Fibroblast of lung (primary cell): ENCODE results near the gene PPP1R13B.

Experiments
- EZH2 ChIP-seq: IDR thresholded peaks from 2 replicates; pipeline ENCODE4 v1.5.1; 2012; ENCODE audit warnings: low read length, control low read depth, mild to moderate bottlenecking; ENCODE audit errors: missing control alignments
- TF ChIP-seq, protein P1 (sequence below), 2 donors: IDR thresholded peaks in 1 of 2; conservative IDR thresholded peaks in 1 of 2; 1 replicate in 1 of 2; 2 replicates in 1 of 2; pipeline ENCODE4 v1.5.1; 2011 to 2012; ENCODE audit warnings: low read length in 2 of 2, control low read depth in 1 of 2, inconsistent platforms in 1 of 2, low read depth in 1 of 2, mild to moderate bottlenecking in 1 of 2

DNA sequence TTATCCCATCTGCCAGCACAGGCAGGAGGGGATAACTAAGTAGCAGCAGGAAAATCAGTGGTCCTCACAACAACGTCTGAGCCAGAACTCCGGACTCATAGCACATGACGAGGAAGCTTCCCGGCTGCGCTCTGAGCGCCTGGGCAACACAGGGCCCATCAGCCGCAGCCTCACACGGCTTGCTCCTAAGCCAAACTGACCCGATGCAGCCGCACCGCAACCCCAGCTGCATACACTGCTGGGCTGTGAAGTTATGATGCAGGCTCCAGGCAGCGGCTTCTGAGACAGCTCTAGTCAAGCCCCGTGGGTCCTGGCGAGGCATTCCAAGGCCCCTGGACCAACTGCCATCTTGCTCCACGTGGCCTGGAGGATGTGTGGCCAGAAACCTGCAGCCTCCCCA lies 103.7 kb downstream of the PPP1R13B start:
- TF ChIP-seq, protein P1, sequence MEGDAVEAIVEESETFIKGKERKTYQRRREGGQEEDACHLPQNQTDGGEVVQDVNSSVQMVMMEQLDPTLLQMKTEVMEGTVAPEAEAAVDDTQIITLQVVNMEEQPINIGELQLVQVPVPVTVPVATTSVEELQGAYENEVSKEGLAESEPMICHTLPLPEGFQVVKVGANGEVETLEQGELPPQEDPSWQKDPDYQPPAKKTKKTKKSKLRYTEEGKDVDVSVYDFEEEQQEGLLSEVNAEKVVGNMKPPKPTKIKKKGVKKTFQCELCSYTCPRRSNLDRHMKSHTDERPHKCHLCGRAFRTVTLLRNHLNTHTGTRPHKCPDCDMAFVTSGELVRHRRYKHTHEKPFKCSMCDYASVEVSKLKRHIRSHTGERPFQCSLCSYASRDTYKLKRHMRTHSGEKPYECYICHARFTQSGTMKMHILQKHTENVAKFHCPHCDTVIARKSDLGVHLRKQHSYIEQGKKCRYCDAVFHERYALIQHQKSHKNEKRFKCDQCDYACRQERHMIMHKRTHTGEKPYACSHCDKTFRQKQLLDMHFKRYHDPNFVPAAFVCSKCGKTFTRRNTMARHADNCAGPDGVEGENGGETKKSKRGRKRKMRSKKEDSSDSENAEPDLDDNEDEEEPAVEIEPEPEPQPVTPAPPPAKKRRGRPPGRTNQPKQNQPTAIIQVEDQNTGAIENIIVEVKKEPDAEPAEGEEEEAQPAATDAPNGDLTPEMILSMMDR (conservative IDR thresholded peaks at IDR 0.05 in 1 of 2, IDR thresholded peaks at IDR 0.05 in 1 of 2; ENCODE audit: low read depth in 1 of 2, low read length in 2 of 2), result no peak
- no peak for TF ChIP-seq EZH2
